Mammary epithelial cell (primary cell): ENCODE results near the gene NEUROD6.

Source experiments
- EZH2 ChIP-seq: IDR thresholded peaks from 2 replicates; pipeline ENCODE4 v1.6.1; 2012; ENCODE audit warnings: low read length, inconsistent platforms, borderline replicate concordance
- TF ChIP-seq, protein P1 (sequence below), 2 donors: IDR thresholded peaks in 1 of 2; conservative IDR thresholded peaks in 1 of 2; 2 replicates each; pipeline ENCODE4 v1.5.1; 2011 to 2012; ENCODE audit warnings: inconsistent platforms in 2 of 2, low read length in 2 of 2, mild to moderate bottlenecking in 2 of 2, control low read depth in 1 of 2, low read depth in 1 of 2; ENCODE audit not compliant: insufficient read depth in 1 of 2; ENCODE audit errors: extremely low read depth in 1 of 2

- TF ChIP-seq, protein P1, sequence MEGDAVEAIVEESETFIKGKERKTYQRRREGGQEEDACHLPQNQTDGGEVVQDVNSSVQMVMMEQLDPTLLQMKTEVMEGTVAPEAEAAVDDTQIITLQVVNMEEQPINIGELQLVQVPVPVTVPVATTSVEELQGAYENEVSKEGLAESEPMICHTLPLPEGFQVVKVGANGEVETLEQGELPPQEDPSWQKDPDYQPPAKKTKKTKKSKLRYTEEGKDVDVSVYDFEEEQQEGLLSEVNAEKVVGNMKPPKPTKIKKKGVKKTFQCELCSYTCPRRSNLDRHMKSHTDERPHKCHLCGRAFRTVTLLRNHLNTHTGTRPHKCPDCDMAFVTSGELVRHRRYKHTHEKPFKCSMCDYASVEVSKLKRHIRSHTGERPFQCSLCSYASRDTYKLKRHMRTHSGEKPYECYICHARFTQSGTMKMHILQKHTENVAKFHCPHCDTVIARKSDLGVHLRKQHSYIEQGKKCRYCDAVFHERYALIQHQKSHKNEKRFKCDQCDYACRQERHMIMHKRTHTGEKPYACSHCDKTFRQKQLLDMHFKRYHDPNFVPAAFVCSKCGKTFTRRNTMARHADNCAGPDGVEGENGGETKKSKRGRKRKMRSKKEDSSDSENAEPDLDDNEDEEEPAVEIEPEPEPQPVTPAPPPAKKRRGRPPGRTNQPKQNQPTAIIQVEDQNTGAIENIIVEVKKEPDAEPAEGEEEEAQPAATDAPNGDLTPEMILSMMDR (conservative IDR thresholded peaks at IDR 0.05 in 1 of 2, IDR thresholded peaks at IDR 0.05 in 1 of 2; ENCODE audit: extremely low read depth in 1 of 2, insufficient read depth in 1 of 2, low read depth in 1 of 2, low read length in 2 of 2) = no peak
- no peak for TF ChIP-seq EZH2
These were observed 14.1 kb downstream of the NEUROD6 start for GRCh38 chr7:31326416-31326815.
